Keratinocyte (primary cell): ENCODE data around the gene RETN. TPM values are rescaled to one million over a fixed set of nuclear protein-coding genes. Genes with fewer than 3 reads are reported as not detected.

Source experiments
- DNase-seq: peaks from one replicate; pipeline ENCODE4 v3.0.0-alpha.2; 2011; ENCODE audit warnings: low read depth, missing footprints, low spot score
- FAIRE-seq: peaks from 2 replicates; lab custom pipeline; 2011; peaks lifted over from hg19 to GRCh38; lab: Jason Lieb, UNC
- H2AFZ ChIP-seq: 2 replicates; pipeline ENCODE4 v1.6.0; 2012; ENCODE audit warnings: low read length, control low read depth, inconsistent platforms; ENCODE audit not compliant: control insufficient read depth
- H3K27ac ChIP-seq: 2 replicates; pipeline ENCODE4 v1.5.1; 2011; ENCODE audit warnings: low read length; ENCODE audit not compliant: control insufficient read depth, insufficient read depth
- H3K27me3 ChIP-seq: 3 replicates; pipeline ENCODE4 v1.6.0; 2011; ENCODE audit warnings: low read length; ENCODE audit not compliant: control insufficient read depth, insufficient read depth; ENCODE audit errors: extremely low read depth
- H3K36me3 ChIP-seq, 2 experiments: 2 replicates in 1 of 2; 3 replicates in 1 of 2; pipeline ENCODE4 v1.5.1; 2011; ENCODE audit warnings: low read length in 2 of 2, mild to moderate bottlenecking in 1 of 2; ENCODE audit not compliant: control insufficient read depth in 2 of 2, insufficient read depth in 2 of 2; ENCODE audit errors: extremely low read depth in 1 of 2
- H3K4me1 ChIP-seq: 3 replicates; pipeline ENCODE4 v1.5.1; 2011; ENCODE audit warnings: low read length; ENCODE audit not compliant: control insufficient read depth, insufficient read depth; ENCODE audit errors: extremely low read depth
- H3K4me2 ChIP-seq: 3 replicates; pipeline ENCODE4 v1.6.0; 2011; ENCODE audit warnings: low read depth, low read length; ENCODE audit not compliant: control insufficient read depth, insufficient read depth; ENCODE audit errors: extremely low read depth
- H3K4me3 ChIP-seq, 3 experiments: fragments of 200-600 bp in 1 of 3; sonication (generic) in 1 of 3; 2 replicates in 2 of 3; 3 replicates in 1 of 3; pipeline ENCODE4 v1.5.1; 2011 to 2016; ENCODE audit warnings: low read length in 3 of 3, mild to moderate bottlenecking in 3 of 3, control low read depth in 2 of 3, inconsistent platforms in 1 of 3, low read depth in 1 of 3, mixed read lengths in 1 of 3, mixed run types in 1 of 3, moderate library complexity in 1 of 3; ENCODE audit not compliant: control insufficient read depth in 2 of 3, insufficient read depth in 2 of 3; ENCODE audit errors: extremely low read depth in 1 of 3
- H3K79me2 ChIP-seq: 2 replicates; pipeline ENCODE4 v1.6.0; 2012; ENCODE audit warnings: low read length; ENCODE audit not compliant: control insufficient read depth, insufficient read depth
- H3K9ac ChIP-seq: 3 replicates; pipeline ENCODE4 v1.6.0; 2011; ENCODE audit warnings: low read length; ENCODE audit not compliant: control insufficient read depth, insufficient read depth; ENCODE audit errors: extremely low read depth
- H3K9me1 ChIP-seq: 3 replicates; pipeline ENCODE4 v1.6.0; 2011; ENCODE audit warnings: low read length; ENCODE audit not compliant: control insufficient read depth, insufficient read depth; ENCODE audit errors: extremely low read depth
- H3K9me3 ChIP-seq: 2 replicates; pipeline ENCODE4 v1.5.1; 2012; ENCODE audit warnings: low read depth, low read length; ENCODE audit not compliant: control insufficient read depth
- H4K20me1 ChIP-seq: 3 replicates; pipeline ENCODE4 v1.6.0; 2011; ENCODE audit warnings: low read length; ENCODE audit not compliant: control insufficient read depth, insufficient read depth; ENCODE audit errors: extremely low read depth
- CTCF ChIP-seq, 3 experiments: IDR thresholded peaks in 1 of 3; conservative IDR thresholded peaks in 1 of 3; optimal IDR thresholded peaks in 1 of 3; 2 replicates in 2 of 3; 3 replicates in 1 of 3; pipeline versions ENCODE3 to v1.5.1; 2011; ENCODE audit warnings: low read length in 3 of 3, mild to moderate bottlenecking in 3 of 3, moderate library complexity in 2 of 3, control low read depth in 1 of 3, inconsistent platforms in 1 of 3; ENCODE audit not compliant: insufficient read depth in 2 of 3; ENCODE audit errors: extremely low read depth in 1 of 3
- EZH2 ChIP-seq: IDR thresholded peaks from one replicate; pipeline ENCODE4 v1.6.1; 2012; ENCODE audit warnings: inconsistent platforms, mild to moderate bottlenecking, low read length, moderate library complexity
- dilution Hi-C: fragments of 300-500 bp; cut with MboI; formaldehyde crosslinking; loops from one replicate; pipeline ENCODE4 v1.7.0; 2020; ENCODE audit warnings: low sequenced_read_pairs; ENCODE audit not compliant: extremely low pct_ligation_motif_present
- polyA plus RNA-seq, 5 experiments: library from polyadenylated mRNA; depleted of rRNA in 3 of 5; stranded (reverse) in 3 of 5; stranded (forward) in 1 of 5; unstranded in 1 of 5; fragments of >200 nt; gene quantifications; 1 replicate in 1 of 5; 2 replicates in 3 of 5; 3 replicates in 1 of 5; pipeline versions ENCODE4 v1.2.1 to v1.2.3, GENCODE V29; 2011 to 2012; ENCODE audit warnings: missing spikeins in 2 of 5, low read depth in 1 of 5, low replicate concordance in 1 of 5

Gene RETN
- polyA plus RNA-seq, 1 donor (not counting 4 experiments of a cell fraction or from before 2014, with no cell fraction given): not detected

- Histone ChIP-seq H3K79me2 (no peaks in the 10 kb centered on the region), H3K27me3 (no peaks in the 10 kb centered on the region), H3K4me2 (no peak overlapping the region), H3K4me3 (no peak overlapping the region), H3K4me1 (peaks cover 2% of the 10 kb centered on the region), H3K9me1 (no peaks in the 10 kb centered on the region), H3K9me3 (no peaks in the 10 kb centered on the region), H3K27ac (no peak overlapping the region), H4K20me1 (no peaks in the 10 kb centered on the region), H3K9ac (no peak overlapping the region), H2AFZ (no peak overlapping the region), H3K36me3 (peaks cover 4 to 14% of the 10 kb centered on the region in 2 experiments)
- dilution Hi-C loops: no loop called here
- DNase-seq: no peak
- FAIRE-seq: no peak
- TF ChIP-seq EZH2 (no peak), CTCF (optimal IDR thresholded peaks at IDR 0.05 in 1 of 3, IDR thresholded peaks at IDR 0.05 in 1 of 3, conservative IDR thresholded peaks at IDR 0.05 in 1 of 3; ENCODE audit: extremely low read depth in 1 of 3, insufficient read depth in 2 of 3, low read length in 3 of 3) (no peak)
Observed at GRCh38 chr19:7647156-7647555, 21.7 kb upstream of the RETN start.

GRCh38 chr19:7648265-7649014 is 20.4 kb upstream of the RETN start:
- H4K20me1 ChIP-seq: no peaks in the 10 kb centered on the region
- no peak overlapping the region for H3K4me3 ChIP-seq
- H3K9me3 ChIP-seq: no peaks in the 10 kb centered on the region
- H3K4me2 ChIP-seq: no peak overlapping the region
- FAIRE-seq (no peak), DNase-seq (no peak)
- H3K9me1 ChIP-seq: peaks cover 2% of the 10 kb centered on the region
- H3K9ac ChIP-seq: no peak overlapping the region
- dilution Hi-C loops: no loop called here
- no peaks in the 10 kb centered on the region for H3K27me3 ChIP-seq
- TF ChIP-seq EZH2 (no peak), CTCF (optimal IDR thresholded peaks at IDR 0.05 in 1 of 3, IDR thresholded peaks at IDR 0.05 in 1 of 3, conservative IDR thresholded peaks at IDR 0.05 in 1 of 3; ENCODE audit: extremely low read depth in 1 of 3, insufficient read depth in 2 of 3, low read length in 3 of 3) (no peak)
- H2AFZ ChIP-seq: no peak overlapping the region
- peaks cover 4% of the 10 kb centered on the region for H3K4me1 ChIP-seq
- peaks cover 4 to 12% of the 10 kb centered on the region in 2 experiments for H3K36me3 ChIP-seq
- H3K27ac ChIP-seq: no peak overlapping the region
- H3K79me2 ChIP-seq: no peaks in the 10 kb centered on the region
